K562 (cell line): ENCODE data around the gene PPP2R2D. TPM values are rescaled to one million over a fixed set of nuclear protein-coding genes. Genes with fewer than 3 reads are reported as not detected.

Experiments
- ATAC-seq: fragments of 200-7000 bp; cut with Tn5 transposase; 3 replicates; pipeline ENCODE4 v1.9.1; 2020; ENCODE audit warnings: moderate library complexity
- BruUV-seq: library from RNA; stranded (reverse); fragments of 400-500 nt; replicated peaks from 2 replicates; lab custom pipeline; 2021; lab: Mats Ljungman, UMichigan
- CTCF ChIA-PET: fragments of 300-600 bp; formaldehyde crosslinking; extraction: SDS; loops from one replicate; lab custom pipeline; 2021; ENCODE audit warnings: low intra/inter-chr PET ratio; lab: Yijun Ruan, JAX
- POLR2A ChIA-PET: fragments of 300-600, 350-650 bp; sonication (Branson Sonifier 250); formaldehyde crosslinking; extraction: SDS; loops from one replicate; lab custom pipeline; 2021; ENCODE audit warnings: antibody characterized with exemption, inconsistent platforms; lab: Yijun Ruan, JAX
- DNase-seq, 4 experiments: peaks; one replicate each; pipeline versions ENCODE4 v3.0.0 to v3.0.0-alpha.2; 2011 to 2018; ENCODE audit warnings: low spot score in 3 of 4, mixed read lengths in 3 of 4; ENCODE audit errors: extremely low read depth in 1 of 4
- FAIRE-seq: peaks from 2 replicates; lab custom pipeline; 2011; peaks lifted over from hg19 to GRCh38; lab: Jason Lieb, UNC
- H2AFZ ChIP-seq: 2 replicates; pipeline ENCODE4 v1.6.0; 2011; ENCODE audit warnings: low read depth, low read length, control low read depth, inconsistent platforms
- H3K27ac ChIP-seq: fragments of 200-600 bp; 3 replicates; pipeline ENCODE4 v1.8.0; 2011; ENCODE audit warnings: low read depth, mild to moderate bottlenecking, control low read depth, inconsistent platforms, low read length, moderate library complexity, mixed read lengths; ENCODE audit errors: extremely low read depth
- H3K27me3 ChIP-seq, 2 experiments: fragments of 300-600 bp in 1 of 2; 2 replicates in 1 of 2; 3 replicates in 1 of 2; pipeline versions ENCODE4 v1.6.0 to v1.8.0; 2011; ENCODE audit warnings: inconsistent platforms in 2 of 2, low read length in 2 of 2, mild to moderate bottlenecking in 1 of 2, mixed read lengths in 1 of 2, moderate library complexity in 1 of 2; ENCODE audit not compliant: control insufficient read depth in 2 of 2, insufficient read depth in 2 of 2
- H3K36me3 ChIP-seq: fragments of 300-600 bp; 3 replicates; pipeline ENCODE4 v1.8.0; 2011; ENCODE audit warnings: mild to moderate bottlenecking, low read length, inconsistent platforms; ENCODE audit not compliant: control insufficient read depth, insufficient read depth
- H3K4me1 ChIP-seq, 2 experiments: fragments of 200-600 bp in 1 of 2; replicated peaks in 1 of 2; 2 replicates in 1 of 2; 3 replicates in 1 of 2; pipeline versions ENCODE4 v1.5.1 to v1.8.0; 2011; ENCODE audit warnings: inconsistent platforms in 2 of 2, low read length in 2 of 2, mild to moderate bottlenecking in 1 of 2, mixed read lengths in 1 of 2, moderate library complexity in 1 of 2; ENCODE audit not compliant: control insufficient read depth in 2 of 2, insufficient read depth in 2 of 2
- H3K4me2 ChIP-seq: 2 replicates; pipeline ENCODE4 v1.6.1; 2011; ENCODE audit warnings: low read length, control low read depth, inconsistent platforms, mixed read lengths; ENCODE audit not compliant: insufficient read depth
- H3K4me3 ChIP-seq: fragments of 200-600 bp; sonication (generic), shearing (Covaris generic); 2 replicates; pipeline ENCODE4 v1.5.1; 2016; ENCODE audit warnings: control low read depth, inconsistent platforms
- H3K79me2 ChIP-seq: fragments of 200-600 bp; 3 replicates; pipeline ENCODE4 v1.8.0; 2011; ENCODE audit warnings: low read length, inconsistent platforms; ENCODE audit not compliant: control insufficient read depth, insufficient read depth
- H3K9ac ChIP-seq, 2 experiments: 2 replicates each; pipeline versions ENCODE4 v1.6.0 to v1.6.1; 2011; ENCODE audit warnings: low read depth in 2 of 2, low read length in 2 of 2, control low read depth in 1 of 2, inconsistent platforms in 1 of 2, mild to moderate bottlenecking in 1 of 2, mixed read lengths in 1 of 2; ENCODE audit not compliant: insufficient read depth in 1 of 2
- H3K9me1 ChIP-seq: one replicate; pipeline ENCODE4 v1.6.0; 2011; ENCODE audit warnings: inconsistent platforms, mild to moderate bottlenecking, low read length, moderate library complexity; ENCODE audit not compliant: control insufficient read depth, insufficient read depth
- H3K9me3 ChIP-seq: replicated peaks from 2 replicates; pipeline ENCODE4 v1.5.1; 2011; ENCODE audit warnings: low read depth, low read length, inconsistent platforms; ENCODE audit not compliant: control insufficient read depth, insufficient read depth
- H4K20me1 ChIP-seq: replicated peaks from 2 replicates; pipeline ENCODE4 v1.6.1; 2011; ENCODE audit warnings: low read length, inconsistent platforms, mixed read lengths; ENCODE audit not compliant: control insufficient read depth, insufficient read depth
- ARID4B ChIP-seq: sonication (generic); formaldehyde crosslinking; IDR thresholded peaks from 2 replicates; pipeline ENCODE4 v1.8.0; 2022; ENCODE audit warnings: mild to moderate bottlenecking, missing genetic modification reagents
- ATF6 ChIP-seq: sonication (generic); formaldehyde crosslinking; IDR thresholded peaks from 2 replicates; pipeline ENCODE4 v1.4.0; 2020; ENCODE audit warnings: mild to moderate bottlenecking, missing genetic modification reagents
- CBFA2T3 ChIP-seq: fragments of 450-650 bp; IDR thresholded peaks from 2 replicates; pipeline ENCODE4 v1.6.1; 2017
- DDX20 ChIP-seq: fragments of 450-650 bp; IDR thresholded peaks from 2 replicates; pipeline ENCODE4 v1.6.1; 2016; ENCODE audit warnings: missing genetic modification characterization, low read depth, mild to moderate bottlenecking, missing compliant biosample characterization, moderate library complexity
- JUN ChIP-seq, 2 experiments: sonication (generic) in 1 of 2; formaldehyde crosslinking in 1 of 2; IDR thresholded peaks; 2 replicates each; pipeline versions ENCODE4 v1.6.1 to v1.8.0; 2012 to 2022; ENCODE audit warnings: borderline replicate concordance in 2 of 2, mild to moderate bottlenecking in 2 of 2, improper control_type of control experiment in 1 of 2, low read depth in 1 of 2, low read length in 1 of 2, missing genetic modification reagents in 1 of 2
- MEIS2 ChIP-seq: fragments of 450-650 bp; IDR thresholded peaks from 2 replicates; pipeline ENCODE4 v1.6.1; 2014; ENCODE audit warnings: mild to moderate bottlenecking; ENCODE audit not compliant: partially characterized antibody
- PBX2 ChIP-seq, 2 experiments: IDR thresholded peaks in 1 of 2; conservative IDR thresholded peaks in 1 of 2; 2 replicates each; pipeline ENCODE4 v1.6.1; 2016; ENCODE audit warnings: low read depth in 2 of 2, mild to moderate bottlenecking in 1 of 2, missing compliant biosample characterization in 1 of 2, missing genetic modification characterization in 1 of 2, moderate library complexity in 1 of 2
- ZBTB7A ChIP-seq: IDR thresholded peaks from 2 replicates; pipeline ENCODE4 v1.6.1; 2011; ENCODE audit warnings: low read depth, mild to moderate bottlenecking, low read length, moderate library complexity, borderline replicate concordance; ENCODE audit not compliant: control insufficient read depth
- WGBS: fragments of 100-300 bp; shearing (Covaris generic); methylation state at CpG from one replicate; pipeline ENCODE4 v1.1.6; 2016; ENCODE audit warnings: low coverage, mixed read lengths; ENCODE audit not compliant: insufficient coverage; ENCODE audit errors: missing lambda C conversion rate; 5-methylcytosine and 5-hydroxymethylcytosine counted together
- in situ Hi-C: fragments of 300-500 bp; cut with MboI; formaldehyde crosslinking; loops from 4 replicates; pipeline ENCODE4 v1.15.0; 2018; ENCODE audit warnings: inconsistent platforms, mixed read lengths
- intact Hi-C: fragments of 100-400 bp; cut with micrococcal nuclease; formaldehyde crosslinking; loops from 2 replicates; pipeline ENCODE4 v1.14.2; 2022
- polyA plus RNA-seq, 8 experiments: library from polyadenylated mRNA; depleted of rRNA in 4 of 8; stranded (reverse) in 5 of 8; unstranded in 3 of 8; fragments of >200 nt; fragmentation: Nextera tagmentation in 2 of 8; fragmentation: Illumina TruSeq in 1 of 8; extraction: Ambion mirVana in 2 of 8; extraction: Trizol in 1 of 8; gene quantifications; 2 replicates each; pipeline versions ENCODE4 v1.2.1 to v1.2.3, GENCODE V29; 2011 to 2014; ENCODE audit warnings: inconsistent platforms in 1 of 8, missing spikeins in 1 of 8
- total RNA-seq, 7 experiments: library from RNA; depleted of rRNA in 6 of 7; stranded (reverse); fragments of >200 nt in 6 of 7; fragmentation: Illumina TruSeq in 2 of 7; extraction: Trizol in 2 of 7; gene quantifications; 2 replicates each; pipeline versions ENCODE4 v1.2.1 to v1.2.3, GENCODE V29; 2011 to 2021; ENCODE audit warnings: low replicate concordance in 1 of 7

The PPP2R2D gene
- total and polyA plus RNA-seq, 9 of the 15 experiments (the other 6 are each of a cell fraction or from before 2014, with no cell fraction given), result 1.9 to 37.0 (median 26.8) TPM

GRCh38 chr10:131910663-131911314 is 10.0 kb downstream of the PPP2R2D start:
- H3K79me2 ChIP-seq, result peaks cover 96% of the 10 kb centered on the region
- H4K20me1 ChIP-seq, result peaks cover 13% of the 10 kb centered on the region; the same call in 1 of the 2 replicates
- peak overlapping the region; percentile 57; the same call in 2 of the 3 replicates for H3K27ac ChIP-seq
- peak overlapping the region; percentile 41 to 63; a peak in 2 of 4 replicates for H3K9ac ChIP-seq
- DNase-seq (peak; percentile 30 to 56 (median 42)), FAIRE-seq (no peak), ATAC-seq (peak; percentile 43)
- H3K4me3 ChIP-seq, result no peak overlapping the region
- no peak overlapping the region for H2AFZ ChIP-seq
- peaks cover 43% of the 10 kb centered on the region for H3K36me3 ChIP-seq
- H3K27me3 ChIP-seq, result no peaks in the 10 kb centered on the region
- peaks cover 2% of the 10 kb centered on the region for H3K9me1 ChIP-seq
- no peaks in the 10 kb centered on the region for H3K9me3 ChIP-seq
- no TSS peak for BruUV-seq
- H3K4me2 ChIP-seq, result peak overlapping the region; percentile 27
- H3K4me1 ChIP-seq, result peaks cover 10 to 43% of the 10 kb centered on the region in 2 experiments
- ChIA-PET CTCF (no interaction called here), POLR2A (interaction anchor here (0.6 to 9.0 kb wide), 5 partner anchors 12 to 19 kb away, joined by 3 to 100 read pairs (median 3); partner anchors contain the start of gene PPP2R2D)
- 33% methylated on average over 14 of the region's 15 CpGs for WGBS
- intact Hi-C loops (no loop called here), in situ Hi-C loops (no loop called here)
- TF ChIP-seq MEIS2 (peak; percentile 76), ZBTB7A (peak; percentile 30; the same call in 1 of the 2 replicates), ATF6 (CRISPR knock-in tag) (no peak), ARID4B (CRISPR knock-in tag) (no peak), JUN (IDR thresholded peaks at IDR 0.05; ENCODE audit: borderline replicate concordance, low read depth, low read length) (no peak), JUN (CRISPR knock-in tag; IDR thresholded peaks at IDR 0.05; ENCODE audit: borderline replicate concordance) (no peak), CBFA2T3 (peak; percentile 48), DDX20 (no peak), PBX2 (CRISPR knock-in tag; IDR thresholded peaks at IDR 0.05; ENCODE audit: low read depth) (no peak), PBX2 (tag; conservative IDR thresholded peaks at IDR 0.05; ENCODE audit: low read depth) (0 out of 2 replicates have a peak, but pooled peaks have one; percentile 28)
